MV-4-11 (cell line): ENCODE results near the gene TMEM250.
"Not testable (repeated sequence)": the region's sequence is repeated elsewhere in the genome, so short reads cannot be mapped to it uniquely, and the experiment has no call there.

ENCODE experiments used
- DNase-seq: peaks from one replicate; lab custom pipeline; 2025; lab: John Stamatoyannopoulos, UW

The TMEM250 gene

DNA sequence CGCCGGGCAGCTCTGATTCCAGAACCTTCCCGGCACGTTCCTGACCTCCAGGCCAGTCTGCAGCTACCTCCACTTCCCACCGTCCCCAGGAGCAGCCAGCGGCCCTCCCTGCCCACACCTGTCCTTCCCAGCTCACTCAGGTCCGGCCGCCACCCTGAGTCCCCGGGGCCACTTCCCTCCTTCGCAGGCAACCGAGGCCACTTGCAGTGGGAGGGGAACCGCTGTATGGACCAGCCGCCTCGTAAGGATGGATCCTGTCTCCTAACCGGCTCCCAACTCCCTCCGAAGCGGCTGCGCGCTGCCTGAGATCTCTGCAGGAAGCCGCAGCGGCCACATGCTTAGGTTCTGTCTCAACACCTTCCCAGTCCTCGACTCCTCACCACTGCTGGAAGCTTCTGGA, 7.5 kb downstream of the TMEM250 start:
- DNase-seq: no peak

DNA sequence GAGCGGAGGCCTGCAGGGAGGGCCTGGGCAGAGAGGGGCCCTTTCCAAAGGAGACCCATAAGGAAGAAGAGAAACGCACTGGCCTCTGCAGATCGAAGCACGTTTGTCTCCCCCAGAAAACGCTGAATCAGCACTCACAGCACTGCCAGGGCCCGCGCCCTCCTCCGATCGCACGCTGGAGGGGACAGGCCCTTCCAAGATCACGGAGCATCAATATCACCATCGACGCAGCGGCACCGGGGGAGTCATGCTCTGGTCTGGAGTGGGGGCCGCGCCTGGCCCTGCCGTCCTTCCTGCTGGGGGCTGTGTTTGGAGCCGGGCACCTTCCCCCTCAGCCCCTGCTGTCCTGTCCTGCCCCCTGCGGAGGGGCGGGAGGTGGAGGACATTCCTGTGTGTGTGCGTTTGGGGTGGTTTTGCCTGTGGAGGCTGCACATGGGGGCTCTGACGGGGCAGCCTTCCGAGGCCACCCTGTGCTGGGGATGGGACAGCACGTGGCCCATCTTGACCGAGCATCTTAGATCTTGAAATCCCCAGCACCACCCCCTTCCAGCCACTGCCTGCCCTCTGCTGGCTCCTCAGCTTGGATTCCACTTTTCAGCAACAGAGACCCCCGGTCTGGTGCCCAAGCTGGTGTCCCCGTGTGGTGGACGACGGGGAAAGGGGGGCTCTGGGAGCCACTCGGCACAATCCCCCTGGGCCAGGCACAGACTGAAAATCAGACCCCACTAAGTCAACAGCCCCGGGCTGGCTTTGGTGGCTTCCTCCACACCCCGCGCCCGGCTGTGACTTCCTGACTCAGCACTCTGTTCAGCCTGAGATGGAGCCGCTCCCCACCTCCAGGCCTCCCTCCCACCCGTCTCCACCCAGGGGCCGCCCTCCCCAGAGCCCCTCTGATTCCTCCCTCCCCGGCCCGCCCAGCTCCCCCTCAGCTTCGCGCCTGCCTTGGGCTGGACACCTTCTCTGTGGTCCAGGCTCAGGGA, 8.3 kb downstream of the TMEM250 start:
- DNase-seq: no peak

DNA sequence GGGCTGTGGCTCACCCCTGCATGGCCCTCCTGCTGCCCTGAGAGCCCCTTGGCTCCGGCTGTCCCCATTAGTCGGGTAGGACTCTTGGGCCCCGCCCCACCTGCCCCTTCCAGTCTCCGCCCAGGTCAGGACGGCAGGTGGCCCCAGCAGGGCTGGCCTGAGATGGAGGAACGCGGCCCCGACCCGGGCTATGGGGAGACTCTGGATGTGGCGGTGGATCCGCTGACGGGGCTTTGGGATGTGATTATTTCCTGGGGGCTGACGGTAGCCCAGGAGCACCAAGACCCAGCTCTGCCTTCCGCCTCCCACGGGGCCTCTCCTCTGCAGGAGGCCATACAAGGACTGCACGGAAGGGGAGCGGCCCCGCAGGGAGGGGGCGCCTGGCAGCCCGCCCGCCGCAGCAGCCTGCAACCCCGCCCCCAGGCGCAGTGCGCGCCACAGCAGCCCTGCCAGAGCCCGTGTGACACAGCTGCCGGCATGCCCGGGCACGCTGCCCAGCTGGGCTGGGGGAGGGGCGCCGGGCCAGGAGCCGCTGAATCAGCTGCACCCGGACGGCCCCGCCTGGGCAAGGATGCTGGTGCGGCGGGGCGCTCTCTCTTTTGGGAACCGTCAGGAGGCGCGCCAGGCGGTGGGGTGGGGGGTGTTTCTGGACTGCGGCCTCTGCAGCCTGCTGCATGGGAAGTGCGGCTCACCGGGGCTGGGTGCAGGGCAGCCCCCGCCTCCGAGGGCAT, 9.2 kb downstream of the TMEM250 start:
- DNase-seq: peak; percentile 86

DNA sequence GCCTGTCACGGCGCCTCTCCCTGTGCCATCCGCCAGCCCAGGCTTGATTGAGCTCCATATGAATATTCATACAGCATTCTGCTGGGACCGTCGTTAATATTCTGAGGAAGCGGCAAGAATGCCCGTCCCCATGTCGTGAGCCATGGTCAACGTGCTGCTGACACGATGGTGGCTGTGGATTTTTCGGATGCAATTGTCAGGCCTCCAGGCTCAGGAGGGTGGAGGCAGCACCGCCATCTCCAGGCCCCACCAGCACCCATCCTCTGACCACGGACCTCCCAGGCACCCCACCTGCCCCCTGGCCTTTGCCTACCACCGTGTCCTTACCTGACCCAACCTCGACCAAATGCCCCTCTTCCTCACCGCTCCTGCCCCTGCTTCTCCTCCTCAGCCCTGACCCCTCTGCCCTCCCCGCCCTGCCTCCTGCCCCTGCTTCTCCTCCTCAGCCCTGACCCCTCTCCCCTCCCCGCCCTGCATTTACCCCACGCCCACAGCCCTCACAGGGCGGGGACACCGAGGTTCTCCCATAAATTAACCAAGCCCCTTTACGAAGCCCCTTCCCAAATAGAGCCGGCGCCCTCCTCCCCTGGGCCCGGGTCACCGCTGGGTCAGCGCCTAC, 9.9 kb downstream of the TMEM250 start:
- no peak for DNase-seq

DNA sequence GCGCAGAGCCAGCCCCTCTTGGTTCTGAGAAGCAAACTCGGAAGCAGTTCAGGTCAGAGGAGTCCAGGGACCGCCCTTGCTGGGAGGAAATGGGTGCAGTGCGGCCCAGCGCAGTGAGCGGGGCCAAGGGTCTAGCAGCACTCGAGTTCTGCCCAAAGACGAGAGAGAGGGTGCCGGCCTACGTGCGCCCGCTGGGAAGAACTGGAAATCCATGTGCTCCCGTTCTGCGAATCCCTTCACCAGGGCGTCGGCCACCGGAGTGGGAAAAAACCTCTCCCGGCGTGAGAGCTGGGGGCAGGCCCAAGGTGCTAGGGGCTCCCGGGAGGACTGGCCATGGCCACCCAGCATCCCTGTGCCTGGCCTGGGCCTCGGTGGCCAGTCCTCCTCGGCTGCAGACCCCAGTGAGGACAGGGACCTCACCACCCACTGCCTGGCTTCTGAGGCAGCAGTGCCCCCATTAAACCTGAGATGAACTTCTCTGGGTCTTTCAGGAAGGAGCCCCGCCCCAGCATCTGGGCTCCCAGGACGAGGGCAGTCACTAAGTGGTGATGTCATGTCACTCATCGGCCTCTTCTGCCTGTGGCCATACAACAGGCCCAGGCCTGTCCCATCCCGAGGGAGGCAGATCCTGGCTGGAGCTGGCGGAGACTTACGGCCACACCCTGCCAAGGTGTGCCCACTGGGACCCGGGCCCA, 10.6 kb downstream of the TMEM250 start:
- DNase-seq: no peak

DNA sequence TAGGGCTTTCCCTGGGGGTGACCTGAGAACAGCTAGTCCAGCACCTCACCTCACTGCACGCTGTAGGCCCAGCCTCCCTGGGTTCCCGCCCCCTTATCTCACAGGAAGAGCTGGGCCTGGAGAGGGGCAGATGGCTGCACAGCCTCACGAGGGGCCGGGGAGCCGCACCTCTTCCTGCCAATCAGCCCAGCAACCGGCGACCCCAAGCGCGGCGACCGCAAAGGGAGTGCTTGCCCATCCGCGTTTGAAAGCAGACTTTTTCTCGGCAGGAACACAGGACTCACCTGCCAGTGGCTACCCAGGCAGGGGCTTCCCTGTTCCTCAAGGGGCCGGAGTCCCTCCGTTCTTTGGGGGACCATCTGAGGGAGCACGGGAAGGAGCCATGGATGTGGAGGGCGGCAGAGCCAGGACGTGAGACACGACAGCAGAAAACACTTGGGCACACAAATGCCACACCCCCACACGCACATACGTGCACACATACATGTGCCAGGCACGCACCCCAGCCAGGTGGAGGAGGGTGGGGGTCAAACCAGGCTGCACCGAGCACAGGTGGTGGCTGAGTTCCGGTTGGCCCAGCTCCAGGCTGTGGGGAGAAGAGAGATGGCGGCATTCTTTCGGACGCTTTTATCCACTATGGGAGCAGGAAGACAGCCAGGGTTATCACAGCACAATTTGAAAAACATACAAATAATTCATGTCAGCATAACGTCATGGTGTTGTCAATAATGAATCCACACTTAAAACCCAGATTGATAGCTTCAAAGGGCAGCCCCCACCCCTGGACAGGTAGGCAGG, 11.3 kb downstream of the TMEM250 start:
- no peak for DNase-seq

DNA sequence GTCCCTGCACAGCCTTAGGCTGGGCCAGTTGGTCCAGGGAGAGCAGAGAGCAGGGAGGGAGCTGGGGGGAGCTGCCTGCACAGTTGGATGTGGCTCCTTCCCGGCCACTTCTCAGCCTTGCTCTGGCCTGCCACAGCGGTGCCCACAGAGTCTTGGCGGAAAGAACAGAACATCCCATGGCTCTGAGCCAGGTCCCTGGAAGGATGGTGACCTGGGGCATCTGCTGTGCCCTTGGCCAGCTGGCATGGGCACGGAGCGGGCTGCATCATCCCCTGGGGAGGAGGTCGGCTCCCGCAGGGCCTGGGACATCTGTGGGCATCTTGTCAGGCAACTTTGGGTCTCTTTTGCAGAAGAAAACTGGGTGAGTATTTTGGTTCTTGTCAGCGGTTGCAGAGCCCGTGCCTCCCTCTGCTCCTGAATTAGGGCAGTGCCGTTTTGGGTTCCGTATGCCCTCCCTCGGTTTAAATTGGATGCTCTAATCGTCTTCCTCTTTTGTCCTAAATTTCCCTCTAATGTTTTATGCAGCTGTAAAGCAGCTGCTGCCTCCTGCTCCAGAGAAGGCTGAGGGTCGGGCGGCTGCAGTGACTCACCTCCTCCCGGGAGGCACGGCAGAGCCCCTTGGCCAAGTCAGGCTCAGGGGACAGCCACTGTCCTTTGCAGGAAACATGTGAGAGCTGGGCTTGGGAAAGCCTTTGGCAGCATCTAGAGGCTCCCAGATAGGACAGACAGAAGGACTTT, 13.1 kb downstream of the TMEM250 start:
- peak; percentile 63 for DNase-seq

DNA sequence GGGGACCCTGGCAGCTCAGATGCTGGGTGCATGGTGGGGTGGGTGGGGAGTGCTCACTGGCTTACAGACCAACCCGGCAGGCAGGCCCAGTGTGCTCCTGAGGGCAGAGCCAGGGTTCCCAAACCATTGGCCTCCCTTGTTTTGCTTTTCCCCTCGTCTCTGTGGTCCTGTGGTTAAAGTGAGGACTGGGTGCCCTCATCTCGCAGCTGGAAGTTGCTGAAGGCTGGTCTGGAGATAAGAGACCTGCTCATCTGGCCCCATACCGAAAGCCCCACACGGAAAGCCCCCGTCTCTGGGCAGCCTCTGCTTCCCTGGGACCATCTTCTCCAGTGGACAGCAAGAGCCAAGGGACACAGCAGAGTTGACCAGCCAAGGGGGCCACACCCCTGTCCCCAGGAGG, 13.8 kb downstream of the TMEM250 start:
- no peak for DNase-seq

DNA sequence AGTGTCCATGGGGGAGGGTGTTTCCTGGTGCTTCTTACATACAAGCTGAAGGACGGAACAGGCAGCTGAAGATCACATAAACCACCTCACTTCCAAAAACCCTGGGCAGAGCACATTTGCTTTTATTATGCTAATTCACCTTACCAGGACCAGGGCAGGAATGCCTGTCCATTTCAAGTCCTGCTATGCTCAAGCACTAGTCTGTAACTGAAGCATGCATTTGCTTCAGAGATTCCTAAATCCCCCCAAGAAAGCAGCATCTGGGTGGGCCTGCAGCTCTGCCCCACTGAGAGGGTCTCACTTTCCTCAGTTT, 14.2 kb downstream of the TMEM250 start:
- no peak for DNase-seq

DNA sequence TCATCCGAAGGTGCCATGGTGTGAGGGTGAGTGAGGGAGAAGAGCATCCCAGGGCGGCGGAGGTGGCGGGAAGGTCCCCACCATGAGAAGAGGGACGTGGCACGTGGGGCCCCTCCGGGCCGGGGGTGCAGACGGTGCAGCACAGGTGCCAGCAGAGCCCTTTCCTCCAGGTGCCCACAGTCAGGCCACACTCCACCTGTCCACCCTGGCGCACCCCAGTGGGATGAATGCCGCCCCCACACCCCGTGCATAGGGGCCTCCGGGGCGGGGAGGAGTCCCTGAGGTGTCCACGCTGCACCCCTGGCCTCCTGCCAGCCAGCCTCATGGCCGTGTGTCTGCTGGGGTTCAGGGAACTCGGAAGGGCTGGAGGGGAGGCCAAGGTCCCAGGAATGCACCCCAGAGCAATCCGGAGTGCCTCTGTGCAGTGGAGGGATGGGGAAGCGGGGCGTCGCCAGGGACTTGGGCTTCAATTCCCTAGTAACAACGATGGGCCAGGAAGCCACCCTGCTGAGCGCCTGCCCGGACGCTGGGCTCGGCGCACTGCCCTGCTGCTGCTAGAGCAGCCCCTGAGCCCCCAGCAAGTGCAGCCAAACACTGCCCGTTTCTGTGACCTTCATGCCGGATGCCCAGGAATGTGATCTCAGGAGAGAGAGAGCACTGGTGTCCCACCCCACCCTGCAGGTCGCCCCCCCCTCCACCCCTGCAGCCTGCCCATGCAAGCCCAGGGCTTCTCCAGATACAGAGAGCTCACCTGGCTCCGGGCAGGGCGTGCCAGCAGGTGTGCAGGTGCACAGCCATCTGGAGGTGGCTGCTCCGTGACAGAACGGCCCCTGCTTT, 14.8 kb downstream of the TMEM250 start:
- DNase-seq: no peak

DNA sequence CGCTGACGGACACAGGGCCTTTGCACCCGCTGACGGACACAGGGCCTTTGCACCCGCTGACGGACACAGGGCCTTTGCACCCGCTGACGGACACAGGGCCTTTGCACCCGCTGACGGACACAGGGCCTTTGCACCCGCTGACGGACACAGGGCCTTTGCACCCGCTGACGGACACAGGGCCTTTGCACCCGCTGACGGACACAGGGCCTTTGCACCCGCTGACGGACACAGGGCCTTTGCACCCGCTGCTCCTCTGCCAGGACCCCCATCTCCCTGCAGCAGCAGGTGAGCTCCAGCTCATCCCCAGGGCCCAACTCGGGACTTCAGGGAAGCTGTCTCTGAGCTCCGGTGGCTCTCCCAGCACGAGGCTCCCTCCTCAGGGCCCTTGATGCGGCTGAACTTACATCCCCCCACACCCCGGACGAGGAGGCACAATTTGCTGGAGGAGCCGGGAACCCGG, 17.0 kb downstream of the TMEM250 start:
- not testable (repeated sequence) for DNase-seq

DNA sequence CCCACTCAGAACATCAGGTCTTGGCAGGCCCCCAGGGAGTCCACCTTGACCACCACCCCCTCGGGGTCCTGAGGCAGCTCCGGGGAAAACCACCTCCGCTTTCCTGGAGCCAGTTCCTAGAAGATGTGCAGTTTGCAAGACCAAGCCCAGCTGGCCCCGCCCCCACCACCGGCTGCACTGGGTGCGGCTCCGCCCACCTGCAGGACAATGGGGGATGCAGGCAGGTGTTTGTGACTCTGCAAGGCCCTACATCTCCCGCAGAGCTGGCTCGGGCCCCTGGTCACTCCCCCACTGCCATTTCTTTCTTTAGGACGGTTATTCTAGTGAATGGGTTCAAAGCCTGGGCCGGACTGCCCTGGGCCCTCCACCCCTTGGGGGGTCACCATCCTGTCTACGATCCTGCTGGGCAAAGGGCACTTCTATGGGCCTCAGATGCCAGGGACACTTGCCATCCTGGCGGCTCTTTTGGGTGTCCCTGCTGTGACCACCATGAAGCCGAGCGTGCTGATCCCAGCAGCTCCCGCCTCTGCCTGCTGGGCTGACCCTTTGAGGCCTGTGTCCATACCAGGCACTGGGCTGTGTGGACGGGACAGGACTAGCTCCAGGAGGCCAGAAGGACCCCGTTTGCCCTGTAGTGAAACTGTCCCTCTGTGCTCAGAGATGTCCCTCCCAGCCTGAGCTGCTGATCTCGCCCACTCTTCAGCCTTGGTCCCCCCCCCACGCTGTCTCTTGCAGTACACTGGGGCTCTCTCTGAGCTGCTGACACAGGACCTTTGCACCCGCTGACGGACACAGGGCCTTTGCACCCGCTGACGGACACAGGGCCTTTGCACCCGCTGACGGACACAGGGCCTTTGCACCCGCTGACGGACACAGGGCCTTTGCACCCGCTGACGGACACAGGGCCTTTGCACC, 17.7 kb downstream of the TMEM250 start:
- no peak for DNase-seq

DNA sequence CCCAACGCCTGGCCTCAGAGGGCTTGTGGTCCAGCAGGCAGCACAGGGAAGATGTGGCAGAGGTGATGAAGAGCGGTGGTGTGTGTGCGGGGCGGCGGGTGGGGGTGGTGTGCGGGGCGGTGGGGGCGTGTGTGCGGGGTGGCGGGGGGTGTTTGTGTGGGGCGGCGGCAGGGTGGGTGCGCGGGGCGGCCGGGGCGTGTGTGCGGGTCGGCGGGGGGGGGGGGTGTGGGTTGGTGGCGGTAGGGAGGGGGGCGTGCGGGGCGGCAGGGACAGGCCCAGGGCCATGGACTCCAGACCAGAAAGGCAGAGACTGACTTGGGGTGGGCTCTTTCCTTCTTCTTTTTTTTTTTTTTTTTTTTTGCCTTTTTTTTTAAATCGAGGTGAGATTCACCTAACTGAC, 19.1 kb downstream of the TMEM250 start:
- no peak for DNase-seq

DNA sequence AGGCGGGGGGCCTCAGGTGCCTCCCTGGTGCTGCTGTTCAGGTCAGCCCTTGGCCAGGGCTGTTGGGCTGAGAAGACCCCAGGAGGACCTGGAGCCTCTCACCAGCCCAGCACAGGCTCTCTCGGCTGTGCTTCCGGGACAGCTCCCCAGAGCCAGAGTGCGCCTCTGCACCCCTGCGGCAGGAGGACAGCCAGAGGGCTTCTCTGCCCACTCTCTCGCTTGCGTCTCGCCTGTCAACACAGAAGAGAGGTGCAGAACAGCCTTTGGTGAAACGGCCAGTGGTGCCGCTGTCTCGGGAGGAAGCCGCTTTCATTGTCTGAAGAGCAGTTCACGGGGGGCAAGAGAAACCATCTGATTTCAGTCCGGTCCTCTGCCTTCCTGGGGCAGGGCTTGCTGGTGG, 19.8 kb downstream of the TMEM250 start:
- DNase-seq: no peak

DNA sequence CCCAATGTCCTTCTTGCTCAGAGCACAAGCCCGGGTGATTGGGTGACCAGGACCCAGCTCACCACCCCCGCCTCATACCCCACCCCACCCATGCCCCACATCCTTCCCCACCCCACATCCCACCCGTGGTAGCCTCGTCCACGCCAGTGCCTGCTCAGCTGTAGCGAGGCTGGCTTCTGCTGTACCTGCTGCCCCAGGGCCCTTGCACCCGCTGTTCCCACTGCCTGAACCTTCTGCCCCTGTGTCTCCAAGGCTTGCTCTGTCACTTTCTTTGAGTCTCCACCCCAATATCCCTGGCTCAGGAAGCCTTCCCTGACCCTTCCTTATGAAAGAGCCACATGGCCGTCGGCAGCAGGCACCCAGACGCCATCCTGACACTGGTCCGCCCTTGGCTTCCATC, 20.5 kb downstream of the TMEM250 start:
- no peak for DNase-seq

DNA sequence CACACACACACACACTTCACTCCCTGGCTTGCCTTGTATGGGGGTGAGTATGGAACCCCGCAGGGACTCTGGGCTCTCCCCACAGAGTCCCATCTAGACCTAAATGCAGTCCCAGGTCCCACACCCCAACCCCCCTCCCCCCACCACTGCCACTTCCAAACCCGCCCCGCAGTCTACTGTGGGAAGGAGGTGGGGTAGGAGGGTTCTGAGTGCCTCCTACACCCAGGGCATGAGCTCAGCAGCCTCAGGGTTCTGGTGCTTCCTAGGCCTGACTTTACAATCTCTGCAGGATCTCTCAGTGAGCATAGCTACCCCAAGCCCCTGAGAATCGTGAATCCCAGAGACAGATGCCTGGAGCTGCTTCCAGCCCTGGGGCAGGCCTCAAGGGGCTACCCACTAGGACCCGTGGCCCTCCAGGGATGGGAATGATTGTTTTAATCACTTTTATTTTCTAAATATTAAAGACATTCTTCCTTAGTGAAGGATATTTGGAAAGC, 22.1 kb downstream of the TMEM250 start:
- no peak for DNase-seq

DNA sequence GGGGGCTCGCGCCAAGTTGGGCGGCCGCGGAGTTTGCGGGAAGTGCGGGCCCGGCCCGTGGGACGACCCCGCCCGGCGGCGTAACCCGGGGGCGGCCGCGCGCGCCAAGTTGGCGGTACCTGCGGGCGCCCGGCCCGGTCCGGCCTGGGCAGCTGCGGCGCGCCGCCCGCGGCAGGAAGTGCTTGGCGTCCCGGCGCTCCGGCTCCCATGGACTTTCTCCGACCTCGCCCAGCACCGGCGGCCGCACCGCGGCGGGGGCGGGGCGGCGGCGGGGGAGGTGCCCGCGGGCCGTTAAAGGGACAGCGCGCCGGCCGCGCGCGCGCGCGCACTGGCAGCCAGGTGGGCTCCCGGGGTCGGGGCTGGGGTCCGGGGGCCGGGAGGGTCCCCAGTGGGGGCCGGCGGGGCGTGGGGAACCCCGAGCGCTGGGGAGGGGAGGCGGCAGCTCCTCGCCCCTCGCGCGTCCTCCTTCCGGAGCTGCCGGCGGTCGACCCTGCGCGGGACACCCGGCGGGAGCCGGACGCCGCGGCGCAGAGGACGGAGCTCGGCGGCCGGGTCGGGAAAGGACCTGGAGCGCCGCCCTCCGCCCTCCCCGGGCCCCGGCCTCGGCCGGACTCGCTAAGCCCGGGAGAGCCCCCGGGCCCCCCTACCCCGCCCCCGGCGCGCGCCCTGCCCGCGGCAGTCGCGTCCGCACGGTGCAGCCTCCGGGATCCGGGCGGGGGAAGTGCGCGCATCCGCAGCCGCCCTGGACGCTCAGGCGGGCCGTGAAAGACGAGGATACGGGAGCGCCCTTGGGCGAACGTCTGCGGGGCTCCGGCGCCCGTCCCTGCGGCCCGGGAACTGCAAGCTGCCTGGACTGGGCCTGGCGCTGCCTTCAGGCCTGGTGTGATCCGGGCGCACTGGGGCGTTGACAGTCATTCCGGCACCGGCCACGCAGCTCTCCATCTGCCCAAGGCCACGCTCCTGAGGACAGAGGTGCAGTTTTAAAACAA, 23.3 kb downstream of the TMEM250 start, which contains the start of gene NACC2:
Gene NACC2, minus strand, starts transcription at position 220 of the 989 bp plus-strand sequence. CDS start 44,768 bp downstream, outside the sequence.
- DNase-seq: peak; percentile 31
